Adrenal gland (tissue), 5 donors: ENCODE measurements around the gene SGCB.

ENCODE experiments used
- POLR2A ChIP-seq, 2 donors: fragments of 450-650 bp; IDR thresholded peaks; one replicate each; pipeline ENCODE4 v1.6.1; 2017; ENCODE audit warnings: antibody characterized with exemption in 2 of 2, mild to moderate bottlenecking in 2 of 2, moderate library complexity in 1 of 2
- TF ChIP-seq, protein P1 (sequence below), 6 experiments: fragments of 450-650 bp in 4 of 6; fragments of 200-600 bp in 2 of 6; sonication (generic) in 1 of 6; IDR thresholded peaks; 1 replicate in 5 of 6; 2 replicates in 1 of 6; pipeline versions ENCODE4 v1.5.1 to v1.8.0; 2016 to 2021; ENCODE audit warnings: antibody characterized with exemption in 6 of 6, mild to moderate bottlenecking in 2 of 6, moderate library complexity in 1 of 6
- donor health status: DM: no; HTN: no; CAD: no.

DNA sequence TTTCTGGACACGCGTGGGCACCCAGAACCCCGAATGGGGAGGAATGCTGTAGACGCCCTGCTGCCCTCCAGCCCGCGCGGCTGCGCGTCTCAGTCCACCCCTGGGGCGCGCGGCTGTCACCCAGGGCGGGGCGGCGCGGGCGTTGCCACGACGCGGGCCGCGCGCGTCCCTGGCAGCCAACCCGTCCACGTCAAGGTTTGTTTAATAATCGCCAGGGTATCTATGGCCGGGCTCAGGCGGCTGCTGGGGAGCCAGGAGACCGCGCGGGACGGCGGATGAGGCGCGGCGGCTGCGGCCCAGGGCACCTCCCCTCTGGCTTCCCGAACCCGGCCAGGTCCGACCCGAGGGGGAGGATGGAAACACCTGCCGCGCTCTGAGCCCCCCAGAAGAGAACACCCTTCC, 13.1 kb upstream of the SGCB start, which contains the start of gene SPATA18:
- peak in 1 of 2 donors; percentile 2 for TF ChIP-seq POLR2A (IDR thresholded peaks at IDR 0.05)
- TF ChIP-seq, protein P1, sequence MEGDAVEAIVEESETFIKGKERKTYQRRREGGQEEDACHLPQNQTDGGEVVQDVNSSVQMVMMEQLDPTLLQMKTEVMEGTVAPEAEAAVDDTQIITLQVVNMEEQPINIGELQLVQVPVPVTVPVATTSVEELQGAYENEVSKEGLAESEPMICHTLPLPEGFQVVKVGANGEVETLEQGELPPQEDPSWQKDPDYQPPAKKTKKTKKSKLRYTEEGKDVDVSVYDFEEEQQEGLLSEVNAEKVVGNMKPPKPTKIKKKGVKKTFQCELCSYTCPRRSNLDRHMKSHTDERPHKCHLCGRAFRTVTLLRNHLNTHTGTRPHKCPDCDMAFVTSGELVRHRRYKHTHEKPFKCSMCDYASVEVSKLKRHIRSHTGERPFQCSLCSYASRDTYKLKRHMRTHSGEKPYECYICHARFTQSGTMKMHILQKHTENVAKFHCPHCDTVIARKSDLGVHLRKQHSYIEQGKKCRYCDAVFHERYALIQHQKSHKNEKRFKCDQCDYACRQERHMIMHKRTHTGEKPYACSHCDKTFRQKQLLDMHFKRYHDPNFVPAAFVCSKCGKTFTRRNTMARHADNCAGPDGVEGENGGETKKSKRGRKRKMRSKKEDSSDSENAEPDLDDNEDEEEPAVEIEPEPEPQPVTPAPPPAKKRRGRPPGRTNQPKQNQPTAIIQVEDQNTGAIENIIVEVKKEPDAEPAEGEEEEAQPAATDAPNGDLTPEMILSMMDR (IDR thresholded peaks at IDR 0.05): no peak
